Measurements from ENCODE around the gene DOCK4. TPM values are rescaled to one million over a fixed set of nuclear protein-coding genes. Genes with fewer than 3 reads are reported as not detected.

The DOCK4 gene
- total and polyA plus RNA-seq, 10 of the 15 experiments (the other 5 are each of a cell fraction or from before 2014, with no cell fraction given) = 0.03 to 0.73 (median 0.38) TPM

GRCh38 chr7:111844904-111845671, 361.1 kb downstream of the DOCK4 start:
- in situ Hi-C loops (cut with MboI) = no loop called here

More at GRCh38 chr7:111844904-111845671, 361.1 kb downstream of the DOCK4 start:
- no peak overlapping the region for H3K4me3 ChIP-seq
- no peak overlapping the region for H3K9ac ChIP-seq (ENCODE audit: control insufficient read depth, insufficient read depth, low read length)
- no TSS peak for BruUV-seq (replicated peaks)
- ChIA-PET POLR2A (no interaction called here), CTCF (no interaction called here), SMC1A (ENCODE audit: uncharacterized antibody, unreplicated experiment) (no interaction called here), RAD21 (ENCODE audit: unreplicated experiment) (no interaction called here)
- intact Hi-C loops (cut with micrococcal nuclease; ENCODE audit: unreplicated experiment) = no loop called here
- no peaks in the 10 kb centered on the region for H4K20me1 ChIP-seq (ENCODE audit: control insufficient read depth, insufficient read depth)
- H3K27ac ChIP-seq (ENCODE audit: control insufficient read depth, insufficient read depth) = no peak overlapping the region
- WGBS (ENCODE audit: insufficient coverage, insufficient replicate concordance, low lambda C conversion rate, missing lambda C conversion rate) = 52% methylated on average over 4 of the region's 4 CpGs
- TF ChIP-seq ZBTB40 (IDR thresholded peaks at IDR 0.05; ENCODE audit: borderline replicate concordance) = no peak
- no peak for TF ChIP-seq CBX5 (IDR thresholded peaks at IDR 0.05; ENCODE audit: low read depth)
- no peaks in the 10 kb centered on the region for H3K27me3 ChIP-seq (replicated peaks in 1 of 2; ENCODE audit: control insufficient read depth in 2 of 2, insufficient read depth in 2 of 2, low read length in 1 of 2)
- no peaks in the 10 kb centered on the region for H3K36me3 ChIP-seq (ENCODE audit: control insufficient read depth in 2 of 2, insufficient read depth in 2 of 2, low read length in 1 of 2)
- no peaks in the 10 kb centered on the region for H3K9me3 ChIP-seq (replicated peaks; ENCODE audit: control insufficient read depth, insufficient read depth, low read length)
- H3K4me1 ChIP-seq (ENCODE audit: control insufficient read depth, insufficient read depth, low read length) = no peaks in the 10 kb centered on the region
- ATAC-seq (no peak), FAIRE-seq (no peak), DNase-seq (ENCODE audit: low read depth, low spot score) (no peak)
- H3K4me2 ChIP-seq (ENCODE audit: control insufficient read depth, insufficient read depth) = no peak overlapping the region
- H3K79me2 ChIP-seq (ENCODE audit: control insufficient read depth, insufficient read depth, low read length) = no peaks in the 10 kb centered on the region
- no peak overlapping the region for H2AFZ ChIP-seq (ENCODE audit: control insufficient read depth, low read depth, low read length)
